Ascending aorta (tissue), 2 donors: ENCODE results near the gene SRP54. TPM values are rescaled to one million over a fixed set of nuclear protein-coding genes. Genes with fewer than 3 reads are reported as not detected.

Experiments used
- DNase-seq, 2 donors: peaks; one replicate each; pipeline ENCODE4 v3.0.0-alpha.2; 2019; ENCODE audit warnings: low spot score in 2 of 2
- H3K27ac ChIP-seq, 2 donors: fragments of 200-600 bp; sonication (generic); one replicate each; pipeline ENCODE4 v1.5.1; 2016 to 2017; ENCODE audit warnings: mild to moderate bottlenecking in 1 of 2
- H3K27me3 ChIP-seq: fragments of 200-600 bp; sonication (generic); one replicate; pipeline ENCODE4 v1.5.1; 2017
- H3K36me3 ChIP-seq, 2 donors: fragments of 200-600 bp; sonication (generic); one replicate each; pipeline ENCODE4 v1.5.1; 2016
- H3K4me1 ChIP-seq, 2 donors: fragments of 200-600 bp; sonication (generic); one replicate each; pipeline ENCODE4 v1.5.1; 2016 to 2017; ENCODE audit warnings: mild to moderate bottlenecking in 1 of 2
- H3K4me3 ChIP-seq, 2 donors: fragments of 200-600 bp; sonication (generic); one replicate each; pipeline ENCODE4 v1.5.1; 2016 to 2017; ENCODE audit warnings: mild to moderate bottlenecking in 1 of 2
- H3K9me3 ChIP-seq, 2 donors: fragments of 200-600 bp; sonication (generic); one replicate each; pipeline ENCODE4 v1.5.1; 2016
- CTCF ChIP-seq, 3 experiments: fragments of 200-600 bp in 2 of 3; fragments of 450-650 bp in 1 of 3; sonication (generic) in 2 of 3; IDR thresholded peaks; one replicate each; pipeline ENCODE4 v1.5.1; 2016 to 2019; ENCODE audit warnings: antibody characterized with exemption in 3 of 3, mild to moderate bottlenecking in 1 of 3, moderate library complexity in 1 of 3
- intact Hi-C: fragments of 100-400 bp; cut with DNase I; formaldehyde crosslinking; loops from one replicate; pipeline ENCODE4 v1.15.1; 2023
- total RNA-seq: library from RNA; depleted of rRNA; stranded (reverse); fragments of >200 nt; gene quantifications from one replicate; pipeline ENCODE4 v1.1.0, GENCODE V29; 2016

Gene SRP54
- total RNA-seq, 1 donor from 2014 or later: 87.7 TPM

GRCh38 chr14:34997762-34998161 lies 15.0 kb downstream of the SRP54 start:
- no peaks in the 10 kb centered on the region for H3K9me3 ChIP-seq
- intact Hi-C loops: no loop called here
- no peaks in the 10 kb centered on the region for H3K27me3 ChIP-seq
- H3K27ac ChIP-seq: no peak overlapping the region
- TF ChIP-seq CTCF (IDR thresholded peaks at IDR 0.05): no peak
- H3K4me3 ChIP-seq: no peak overlapping the region
- no peaks in the 10 kb centered on the region for H3K4me1 ChIP-seq
- no peak for DNase-seq
- peaks cover 9 to 19% of the 10 kb centered on the region in 2 donors for H3K36me3 ChIP-seq

- intact Hi-C loops: no loop called here
- H3K9me3 ChIP-seq: no peaks in the 10 kb centered on the region
- H3K27me3 ChIP-seq: no peaks in the 10 kb centered on the region
- H3K4me3 ChIP-seq: no peak overlapping the region
- peaks cover 14 to 32% of the 10 kb centered on the region in 2 donors for H3K36me3 ChIP-seq
- TF ChIP-seq CTCF (IDR thresholded peaks at IDR 0.05): no peak
- H3K27ac ChIP-seq: no peak overlapping the region
- H3K4me1 ChIP-seq: no peaks in the 10 kb centered on the region
- no peak for DNase-seq
Observed at GRCh38 chr14:34999500-34999899, 16.7 kb downstream of the SRP54 start.

GRCh38 chr14:35001621-35002020 lies 18.8 kb downstream of the SRP54 start:
- Histone ChIP-seq H3K36me3 (peaks cover 14 to 43% of the 10 kb centered on the region in 2 donors), H3K27me3 (no peaks in the 10 kb centered on the region), H3K27ac (no peak overlapping the region), H3K4me1 (no peaks in the 10 kb centered on the region), H3K9me3 (no peaks in the 10 kb centered on the region), H3K4me3 (no peak overlapping the region)
- DNase-seq: no peak
- no peak for TF ChIP-seq CTCF (IDR thresholded peaks at IDR 0.05)
- intact Hi-C loops: no loop called here

- H3K4me3 ChIP-seq: no peak overlapping the region
- DNase-seq: no peak
- intact Hi-C loops: no loop called here
- no peak for TF ChIP-seq CTCF (IDR thresholded peaks at IDR 0.05)
- no peaks in the 10 kb centered on the region for H3K4me1 ChIP-seq
- H3K27ac ChIP-seq: no peak overlapping the region
- no peaks in the 10 kb centered on the region for H3K9me3 ChIP-seq
- H3K27me3 ChIP-seq: no peaks in the 10 kb centered on the region
- peaks cover 20 to 64% of the 10 kb centered on the region in 2 donors for H3K36me3 ChIP-seq
Observed at GRCh38 chr14:35004839-35005238, 22.0 kb downstream of the SRP54 start.

GRCh38 chr14:35016568-35016967 lies 33.8 kb downstream of the SRP54 start:
- Histone ChIP-seq H3K4me1 (no peaks in the 10 kb centered on the region), H3K4me3 (no peak overlapping the region), H3K27ac (no peak overlapping the region), H3K36me3 (peaks cover 36 to 88% of the 10 kb centered on the region in 2 donors), H3K9me3 (no peaks in the 10 kb centered on the region), H3K27me3 (no peaks in the 10 kb centered on the region)
- no peak for TF ChIP-seq CTCF (IDR thresholded peaks at IDR 0.05)
- no peak for DNase-seq
- intact Hi-C loops: no loop called here

- no peak for DNase-seq
- TF ChIP-seq CTCF (IDR thresholded peaks at IDR 0.05): no peak
- intact Hi-C loops: no loop called here
- H3K27me3 ChIP-seq: no peaks in the 10 kb centered on the region
- H3K9me3 ChIP-seq: no peaks in the 10 kb centered on the region
- no peak overlapping the region for H3K4me3 ChIP-seq
- no peak overlapping the region for H3K27ac ChIP-seq
- H3K36me3 ChIP-seq: peaks cover 55 to 85% of the 10 kb centered on the region in 2 donors
- H3K4me1 ChIP-seq: no peaks in the 10 kb centered on the region
Observed at GRCh38 chr14:35020713-35021112, 37.9 kb downstream of the SRP54 start.
